ENCODE results near the gene TMEM132D. TPM values are rescaled to one million over a fixed set of nuclear protein-coding genes. Genes with fewer than 3 reads are reported as not detected.

Gene TMEM132D
- total RNA-seq, 1 donor: not detected

DNA sequence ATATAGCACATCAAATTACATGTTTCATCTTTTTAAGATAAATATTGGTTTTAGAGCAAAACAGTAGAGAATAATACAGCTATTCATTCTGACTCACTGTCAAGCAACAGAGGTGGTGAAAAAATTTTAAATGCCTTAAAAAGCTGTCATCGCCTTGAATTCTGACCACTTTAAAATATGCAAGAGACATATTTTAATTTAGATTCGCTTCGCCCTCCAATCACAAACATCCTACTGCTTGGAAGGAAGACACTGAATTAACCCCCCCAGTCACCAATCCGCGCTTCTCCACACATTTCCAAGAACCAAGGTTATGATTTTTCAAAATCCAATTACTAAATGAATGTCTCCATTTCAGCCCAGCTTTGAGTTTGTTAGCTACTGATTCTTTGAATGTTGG is 112.4 kb downstream of the TMEM132D start:
- no peaks in the 10 kb centered on the region for H3K27me3 ChIP-seq (ENCODE audit: insufficient read depth, low read length)
- DNase-seq (ENCODE audit: insufficient read length, low spot score, missing footprints): no peak
- no peaks in the 10 kb centered on the region for H3K9me3 ChIP-seq (ENCODE audit: low read depth, low read length)
- no peak overlapping the region for H3K27ac ChIP-seq (ENCODE audit: low read depth, low read length)
- no peaks in the 10 kb centered on the region for H3K79me2 ChIP-seq (ENCODE audit: insufficient read depth, low read length)
- TF ChIP-seq, protein P1, sequence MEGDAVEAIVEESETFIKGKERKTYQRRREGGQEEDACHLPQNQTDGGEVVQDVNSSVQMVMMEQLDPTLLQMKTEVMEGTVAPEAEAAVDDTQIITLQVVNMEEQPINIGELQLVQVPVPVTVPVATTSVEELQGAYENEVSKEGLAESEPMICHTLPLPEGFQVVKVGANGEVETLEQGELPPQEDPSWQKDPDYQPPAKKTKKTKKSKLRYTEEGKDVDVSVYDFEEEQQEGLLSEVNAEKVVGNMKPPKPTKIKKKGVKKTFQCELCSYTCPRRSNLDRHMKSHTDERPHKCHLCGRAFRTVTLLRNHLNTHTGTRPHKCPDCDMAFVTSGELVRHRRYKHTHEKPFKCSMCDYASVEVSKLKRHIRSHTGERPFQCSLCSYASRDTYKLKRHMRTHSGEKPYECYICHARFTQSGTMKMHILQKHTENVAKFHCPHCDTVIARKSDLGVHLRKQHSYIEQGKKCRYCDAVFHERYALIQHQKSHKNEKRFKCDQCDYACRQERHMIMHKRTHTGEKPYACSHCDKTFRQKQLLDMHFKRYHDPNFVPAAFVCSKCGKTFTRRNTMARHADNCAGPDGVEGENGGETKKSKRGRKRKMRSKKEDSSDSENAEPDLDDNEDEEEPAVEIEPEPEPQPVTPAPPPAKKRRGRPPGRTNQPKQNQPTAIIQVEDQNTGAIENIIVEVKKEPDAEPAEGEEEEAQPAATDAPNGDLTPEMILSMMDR (IDR thresholded peaks at IDR 0.05; ENCODE audit: extremely low read depth, low read depth, low read length): no peak
- H2AFZ ChIP-seq (ENCODE audit: low read length): no peak overlapping the region
- H3K4me3 ChIP-seq (ENCODE audit: insufficient read depth, low read length): no peak overlapping the region
- H3K36me3 ChIP-seq (ENCODE audit: insufficient read depth, low read length): no peaks in the 10 kb centered on the region
- H4K20me1 ChIP-seq (ENCODE audit: insufficient read depth, low read length): no peaks in the 10 kb centered on the region
- no peak overlapping the region for H3K4me2 ChIP-seq (ENCODE audit: insufficient read depth, low read length)
- no peaks in the 10 kb centered on the region for H3K4me1 ChIP-seq (ENCODE audit: insufficient read depth, low read length)

DNA sequence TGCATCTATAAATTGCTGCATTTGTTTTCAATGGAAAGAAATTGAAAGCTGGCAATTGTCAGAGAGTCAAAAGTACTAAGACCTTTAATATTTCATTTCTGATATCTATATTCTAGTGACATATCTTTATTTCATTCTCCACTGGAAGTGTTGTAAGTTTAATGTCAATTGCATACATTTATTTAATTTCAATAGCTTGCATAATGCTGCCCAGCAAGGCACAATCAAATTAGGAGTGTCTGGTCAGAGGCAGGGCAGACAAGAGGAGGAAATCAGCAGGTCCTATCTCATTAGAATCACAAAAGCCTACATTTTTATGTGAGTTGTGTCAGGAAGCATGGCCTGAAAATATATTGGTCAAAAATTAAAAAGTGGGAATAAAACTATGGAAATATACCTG is 112.9 kb downstream of the TMEM132D start:
- Histone ChIP-seq H3K27me3 (ENCODE audit: insufficient read depth, low read length) (no peaks in the 10 kb centered on the region), H3K4me2 (ENCODE audit: insufficient read depth, low read length) (no peak overlapping the region), H3K36me3 (ENCODE audit: insufficient read depth, low read length) (no peaks in the 10 kb centered on the region), H3K4me1 (ENCODE audit: insufficient read depth, low read length) (no peaks in the 10 kb centered on the region), H3K9me3 (ENCODE audit: low read depth, low read length) (no peaks in the 10 kb centered on the region), H3K4me3 (ENCODE audit: insufficient read depth, low read length) (no peak overlapping the region), H3K79me2 (ENCODE audit: insufficient read depth, low read length) (no peaks in the 10 kb centered on the region), H3K27ac (ENCODE audit: low read depth, low read length) (no peak overlapping the region), H2AFZ (ENCODE audit: low read length) (no peak overlapping the region), H4K20me1 (ENCODE audit: insufficient read depth, low read length) (no peaks in the 10 kb centered on the region)
- TF ChIP-seq, protein P1 (IDR thresholded peaks at IDR 0.05; ENCODE audit: extremely low read depth, low read depth, low read length): no peak
- no peak for DNase-seq (ENCODE audit: insufficient read length, low spot score, missing footprints)

DNA sequence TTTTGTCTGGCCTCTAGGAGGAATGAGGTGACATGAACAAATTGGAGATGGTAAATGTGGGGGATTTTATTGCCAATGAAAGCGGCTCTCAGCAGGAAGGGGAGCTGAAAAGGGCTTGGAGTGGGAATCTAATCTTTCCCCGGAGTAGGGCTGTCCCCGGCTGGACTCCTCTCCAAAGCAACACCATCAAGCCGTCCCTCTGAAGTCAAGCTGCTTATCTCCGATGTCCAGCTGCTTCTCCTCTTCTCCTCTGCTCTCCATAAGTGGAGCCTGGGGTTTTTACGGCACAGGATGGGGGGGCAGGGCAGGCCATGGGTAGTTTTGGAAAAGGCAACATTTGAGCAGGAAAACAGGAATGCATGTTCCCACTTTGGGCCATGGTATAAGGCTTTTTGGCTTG is 113.5 kb downstream of the TMEM132D start:
- no peaks in the 10 kb centered on the region for H3K79me2 ChIP-seq (ENCODE audit: insufficient read depth, low read length)
- no peaks in the 10 kb centered on the region for H4K20me1 ChIP-seq (ENCODE audit: insufficient read depth, low read length)
- DNase-seq (ENCODE audit: insufficient read length, low spot score, missing footprints): no peak
- no peak overlapping the region for H3K27ac ChIP-seq (ENCODE audit: low read depth, low read length)
- H3K4me3 ChIP-seq (ENCODE audit: insufficient read depth, low read length): no peak overlapping the region
- no peak overlapping the region for H2AFZ ChIP-seq (ENCODE audit: low read length)
- H3K36me3 ChIP-seq (ENCODE audit: insufficient read depth, low read length): no peaks in the 10 kb centered on the region
- TF ChIP-seq, protein P1 (IDR thresholded peaks at IDR 0.05; ENCODE audit: extremely low read depth, low read depth, low read length): no peak
- H3K4me1 ChIP-seq (ENCODE audit: insufficient read depth, low read length): no peaks in the 10 kb centered on the region
- H3K9me3 ChIP-seq (ENCODE audit: low read depth, low read length): no peaks in the 10 kb centered on the region
- H3K4me2 ChIP-seq (ENCODE audit: insufficient read depth, low read length): no peak overlapping the region
- no peaks in the 10 kb centered on the region for H3K27me3 ChIP-seq (ENCODE audit: insufficient read depth, low read length)

DNA sequence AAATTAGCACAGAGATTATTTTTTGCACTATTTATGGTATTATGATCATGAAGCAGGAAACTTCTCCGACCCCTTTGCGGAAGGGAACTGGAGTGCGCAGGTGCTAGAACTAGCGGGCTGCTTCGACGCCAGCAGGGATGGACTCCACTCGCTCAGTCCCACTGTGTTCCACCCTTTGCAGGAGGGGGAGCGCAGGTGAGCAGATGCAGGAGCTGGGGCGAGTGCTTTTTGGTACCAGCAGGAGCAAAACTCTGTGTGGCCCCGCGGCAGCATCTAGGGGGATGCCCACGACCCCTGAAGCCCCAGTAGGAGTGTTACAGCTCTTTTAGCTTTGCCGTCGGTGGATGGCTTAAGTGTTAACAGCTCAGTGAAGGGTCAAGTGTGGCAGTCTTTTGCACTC is 113.9 kb downstream of the TMEM132D start:
- TF ChIP-seq, protein P1 (IDR thresholded peaks at IDR 0.05; ENCODE audit: extremely low read depth, low read depth, low read length): no peak
- Histone ChIP-seq H3K36me3 (ENCODE audit: insufficient read depth, low read length) (no peaks in the 10 kb centered on the region), H3K27me3 (ENCODE audit: insufficient read depth, low read length) (no peaks in the 10 kb centered on the region), H3K9me3 (ENCODE audit: low read depth, low read length) (no peaks in the 10 kb centered on the region), H3K27ac (ENCODE audit: low read depth, low read length) (no peak overlapping the region), H3K4me3 (ENCODE audit: insufficient read depth, low read length) (no peak overlapping the region), H3K79me2 (ENCODE audit: insufficient read depth, low read length) (no peaks in the 10 kb centered on the region), H4K20me1 (ENCODE audit: insufficient read depth, low read length) (no peaks in the 10 kb centered on the region), H3K4me2 (ENCODE audit: insufficient read depth, low read length) (no peak overlapping the region), H3K4me1 (ENCODE audit: insufficient read depth, low read length) (no peaks in the 10 kb centered on the region), H2AFZ (ENCODE audit: low read length) (no peak overlapping the region)
- no peak for DNase-seq (ENCODE audit: insufficient read length, low spot score, missing footprints)

Data from osteoblast (primary cell).